K562 (cell line): Measurements from ENCODE around the gene ZDHHC8.

Source experiments
- COPS2 ChIP-seq: fragments of 450-650 bp; conservative IDR thresholded peaks from 2 replicates; pipeline ENCODE4 v1.6.1; 2016; ENCODE audit warnings: mild to moderate bottlenecking, moderate library complexity
- TF ChIP-seq, protein P1 (sequence below): sonication (generic); formaldehyde crosslinking; IDR thresholded peaks from 2 replicates; pipeline ENCODE4 v1.8.0; 2023; ENCODE audit warnings: missing genetic modification reagents, mild to moderate bottlenecking, borderline replicate concordance

DNA sequence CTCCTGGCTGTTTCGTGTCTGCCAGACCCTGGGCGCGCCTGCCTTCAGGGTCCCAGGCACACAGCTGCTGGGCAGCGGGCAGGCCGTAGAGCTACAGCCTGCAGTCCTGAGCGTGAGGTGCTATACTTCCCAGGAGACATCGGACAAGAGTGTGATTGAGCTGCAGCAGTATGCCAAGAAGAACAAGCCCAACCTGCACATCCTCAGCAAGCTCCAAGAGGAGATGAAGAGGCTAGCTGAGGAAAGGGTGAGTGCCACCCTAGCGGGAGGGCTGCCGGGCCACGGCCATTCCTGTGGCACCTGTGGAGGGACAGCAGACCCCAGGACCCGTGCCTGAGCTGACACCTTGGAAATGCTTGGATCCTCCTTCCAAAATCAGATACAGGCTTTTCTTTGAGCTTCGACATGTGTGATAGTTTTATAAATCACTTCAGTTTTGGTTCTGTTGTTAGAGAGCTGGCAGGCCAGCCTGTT lies 22.8 kb upstream of the ZDHHC8 start:
- TF ChIP-seq, protein P1, sequence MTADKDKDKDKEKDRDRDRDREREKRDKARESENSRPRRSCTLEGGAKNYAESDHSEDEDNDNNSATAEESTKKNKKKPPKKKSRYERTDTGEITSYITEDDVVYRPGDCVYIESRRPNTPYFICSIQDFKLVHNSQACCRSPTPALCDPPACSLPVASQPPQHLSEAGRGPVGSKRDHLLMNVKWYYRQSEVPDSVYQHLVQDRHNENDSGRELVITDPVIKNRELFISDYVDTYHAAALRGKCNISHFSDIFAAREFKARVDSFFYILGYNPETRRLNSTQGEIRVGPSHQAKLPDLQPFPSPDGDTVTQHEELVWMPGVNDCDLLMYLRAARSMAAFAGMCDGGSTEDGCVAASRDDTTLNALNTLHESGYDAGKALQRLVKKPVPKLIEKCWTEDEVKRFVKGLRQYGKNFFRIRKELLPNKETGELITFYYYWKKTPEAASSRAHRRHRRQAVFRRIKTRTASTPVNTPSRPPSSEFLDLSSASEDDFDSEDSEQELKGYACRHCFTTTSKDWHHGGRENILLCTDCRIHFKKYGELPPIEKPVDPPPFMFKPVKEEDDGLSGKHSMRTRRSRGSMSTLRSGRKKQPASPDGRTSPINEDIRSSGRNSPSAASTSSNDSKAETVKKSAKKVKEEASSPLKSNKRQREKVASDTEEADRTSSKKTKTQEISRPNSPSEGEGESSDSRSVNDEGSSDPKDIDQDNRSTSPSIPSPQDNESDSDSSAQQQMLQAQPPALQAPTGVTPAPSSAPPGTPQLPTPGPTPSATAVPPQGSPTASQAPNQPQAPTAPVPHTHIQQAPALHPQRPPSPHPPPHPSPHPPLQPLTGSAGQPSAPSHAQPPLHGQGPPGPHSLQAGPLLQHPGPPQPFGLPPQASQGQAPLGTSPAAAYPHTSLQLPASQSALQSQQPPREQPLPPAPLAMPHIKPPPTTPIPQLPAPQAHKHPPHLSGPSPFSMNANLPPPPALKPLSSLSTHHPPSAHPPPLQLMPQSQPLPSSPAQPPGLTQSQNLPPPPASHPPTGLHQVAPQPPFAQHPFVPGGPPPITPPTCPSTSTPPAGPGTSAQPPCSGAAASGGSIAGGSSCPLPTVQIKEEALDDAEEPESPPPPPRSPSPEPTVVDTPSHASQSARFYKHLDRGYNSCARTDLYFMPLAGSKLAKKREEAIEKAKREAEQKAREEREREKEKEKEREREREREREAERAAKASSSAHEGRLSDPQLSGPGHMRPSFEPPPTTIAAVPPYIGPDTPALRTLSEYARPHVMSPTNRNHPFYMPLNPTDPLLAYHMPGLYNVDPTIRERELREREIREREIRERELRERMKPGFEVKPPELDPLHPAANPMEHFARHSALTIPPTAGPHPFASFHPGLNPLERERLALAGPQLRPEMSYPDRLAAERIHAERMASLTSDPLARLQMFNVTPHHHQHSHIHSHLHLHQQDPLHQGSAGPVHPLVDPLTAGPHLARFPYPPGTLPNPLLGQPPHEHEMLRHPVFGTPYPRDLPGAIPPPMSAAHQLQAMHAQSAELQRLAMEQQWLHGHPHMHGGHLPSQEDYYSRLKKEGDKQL (CRISPR knock-in tag) = no peak
- no peak for TF ChIP-seq COPS2
